ENCODE data around the gene SUZ12.

- TF ChIP-seq CTCF (IDR thresholded peaks at IDR 0.05 in 4 of 5, conservative IDR thresholded peaks at IDR 0.05 in 1 of 5): no peak
- TF ChIP-seq POLR2A (IDR thresholded peaks at IDR 0.05): no peak
Measured at GRCh38 chr17:31908386-31908785, 28.4 kb upstream of the SUZ12 start.
